ENCODE measurements around the gene TES.

TES gene

DNA sequence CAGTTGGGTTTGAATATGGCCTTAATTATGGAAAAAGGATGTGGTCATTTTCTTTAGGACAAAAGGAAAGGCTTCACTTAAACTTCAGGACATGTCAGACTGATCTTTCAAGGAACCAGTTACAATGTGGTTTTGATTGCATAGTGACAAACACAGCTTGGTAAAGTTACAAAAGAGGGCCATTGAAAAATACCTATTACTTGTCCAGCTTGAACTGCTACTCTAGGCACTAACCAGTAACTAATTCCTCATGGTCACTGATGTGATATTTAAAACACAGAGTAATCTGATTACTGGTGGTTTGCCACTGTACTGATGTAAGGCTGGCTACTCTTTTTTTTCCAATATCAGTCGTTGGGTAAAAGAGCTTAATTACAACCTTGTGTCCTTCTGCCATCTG, 22.6 kb downstream of the TES start:
- H3K4me3 ChIP-seq (ENCODE audit: low read length) = no peak overlapping the region
- DNase-seq (ENCODE audit: low read depth) = no peak
- TF ChIP-seq, protein P1, sequence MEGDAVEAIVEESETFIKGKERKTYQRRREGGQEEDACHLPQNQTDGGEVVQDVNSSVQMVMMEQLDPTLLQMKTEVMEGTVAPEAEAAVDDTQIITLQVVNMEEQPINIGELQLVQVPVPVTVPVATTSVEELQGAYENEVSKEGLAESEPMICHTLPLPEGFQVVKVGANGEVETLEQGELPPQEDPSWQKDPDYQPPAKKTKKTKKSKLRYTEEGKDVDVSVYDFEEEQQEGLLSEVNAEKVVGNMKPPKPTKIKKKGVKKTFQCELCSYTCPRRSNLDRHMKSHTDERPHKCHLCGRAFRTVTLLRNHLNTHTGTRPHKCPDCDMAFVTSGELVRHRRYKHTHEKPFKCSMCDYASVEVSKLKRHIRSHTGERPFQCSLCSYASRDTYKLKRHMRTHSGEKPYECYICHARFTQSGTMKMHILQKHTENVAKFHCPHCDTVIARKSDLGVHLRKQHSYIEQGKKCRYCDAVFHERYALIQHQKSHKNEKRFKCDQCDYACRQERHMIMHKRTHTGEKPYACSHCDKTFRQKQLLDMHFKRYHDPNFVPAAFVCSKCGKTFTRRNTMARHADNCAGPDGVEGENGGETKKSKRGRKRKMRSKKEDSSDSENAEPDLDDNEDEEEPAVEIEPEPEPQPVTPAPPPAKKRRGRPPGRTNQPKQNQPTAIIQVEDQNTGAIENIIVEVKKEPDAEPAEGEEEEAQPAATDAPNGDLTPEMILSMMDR (conservative IDR thresholded peaks at IDR 0.05; ENCODE audit: low read depth, low read length) = no peak

GRCh38 chr7:116234517-116235200, 24.3 kb downstream of the TES start:
- no peak for DNase-seq (ENCODE audit: low read depth)
- TF ChIP-seq, protein P1 (conservative IDR thresholded peaks at IDR 0.05; ENCODE audit: low read depth, low read length) = no peak

GRCh38 chr7:116235380-116235779, 25.0 kb downstream of the TES start:
- DNase-seq (ENCODE audit: low read depth) = no peak
- no peak overlapping the region for H3K4me3 ChIP-seq (ENCODE audit: low read length)
- TF ChIP-seq, protein P1 (conservative IDR thresholded peaks at IDR 0.05; ENCODE audit: low read depth, low read length) = no peak

More at GRCh38 chr7:116234517-116235200, 24.3 kb downstream of the TES start:
- no peak overlapping the region for H3K4me3 ChIP-seq (ENCODE audit: low read length)

DNA sequence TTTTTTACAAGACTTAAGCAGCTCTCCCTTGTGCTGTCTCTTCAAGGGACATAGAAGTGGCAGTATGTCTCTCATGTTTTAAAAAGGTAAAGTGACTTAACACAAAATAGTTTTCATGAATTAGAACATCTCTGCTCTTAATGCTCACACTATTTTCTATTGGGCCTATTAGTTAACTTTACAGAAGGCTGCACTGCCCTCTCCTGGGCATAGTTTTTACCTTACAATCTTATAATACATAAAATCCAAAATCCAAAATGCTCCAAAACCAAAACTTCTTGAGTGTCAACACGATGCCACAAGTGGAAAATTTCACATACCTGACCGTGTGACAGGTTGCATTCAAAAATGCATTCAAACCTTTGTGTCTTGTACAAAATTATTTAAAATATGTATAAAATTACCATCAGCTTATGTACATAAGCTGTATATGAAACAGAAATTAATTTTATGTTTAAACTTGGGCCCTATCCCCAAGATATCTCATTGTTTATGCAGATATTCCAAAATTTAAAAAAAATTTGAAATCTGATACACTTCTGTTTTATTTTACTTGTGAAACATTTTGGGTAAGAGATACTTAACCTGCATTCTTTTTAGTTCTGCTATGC, 25.8 kb downstream of the TES start:
- DNase-seq (ENCODE audit: low read depth) = no peak
- TF ChIP-seq, protein P1 (conservative IDR thresholded peaks at IDR 0.05; ENCODE audit: low read depth, low read length) = peak; percentile 49
- no peak overlapping the region for H3K4me3 ChIP-seq (ENCODE audit: low read length)

- DNase-seq (ENCODE audit: low read depth) = no peak
- no peak overlapping the region for H3K4me3 ChIP-seq (ENCODE audit: low read length)
- TF ChIP-seq, protein P1 (conservative IDR thresholded peaks at IDR 0.05; ENCODE audit: low read depth, low read length) = no peak
Measured at GRCh38 chr7:116239020-116239419, 28.7 kb downstream of the TES start.

- DNase-seq (ENCODE audit: low read depth) = no peak
- H3K4me3 ChIP-seq (ENCODE audit: low read length) = no peak overlapping the region
- TF ChIP-seq, protein P1 (conservative IDR thresholded peaks at IDR 0.05; ENCODE audit: low read depth, low read length) = no peak
Measured at GRCh38 chr7:116239434-116239833, 29.1 kb downstream of the TES start.
